ENCODE measurements around the gene ICAM4. TPM values are rescaled to one million over a fixed set of nuclear protein-coding genes. Genes with fewer than 3 reads are reported as not detected.

ICAM4 gene
- total and polyA plus RNA-seq, 9 of the 15 experiments (the other 6 are each of a cell fraction or from before 2014, with no cell fraction given): 14.1 to 86.1 (median 29.6) TPM

- TF ChIP-seq, protein P1, sequence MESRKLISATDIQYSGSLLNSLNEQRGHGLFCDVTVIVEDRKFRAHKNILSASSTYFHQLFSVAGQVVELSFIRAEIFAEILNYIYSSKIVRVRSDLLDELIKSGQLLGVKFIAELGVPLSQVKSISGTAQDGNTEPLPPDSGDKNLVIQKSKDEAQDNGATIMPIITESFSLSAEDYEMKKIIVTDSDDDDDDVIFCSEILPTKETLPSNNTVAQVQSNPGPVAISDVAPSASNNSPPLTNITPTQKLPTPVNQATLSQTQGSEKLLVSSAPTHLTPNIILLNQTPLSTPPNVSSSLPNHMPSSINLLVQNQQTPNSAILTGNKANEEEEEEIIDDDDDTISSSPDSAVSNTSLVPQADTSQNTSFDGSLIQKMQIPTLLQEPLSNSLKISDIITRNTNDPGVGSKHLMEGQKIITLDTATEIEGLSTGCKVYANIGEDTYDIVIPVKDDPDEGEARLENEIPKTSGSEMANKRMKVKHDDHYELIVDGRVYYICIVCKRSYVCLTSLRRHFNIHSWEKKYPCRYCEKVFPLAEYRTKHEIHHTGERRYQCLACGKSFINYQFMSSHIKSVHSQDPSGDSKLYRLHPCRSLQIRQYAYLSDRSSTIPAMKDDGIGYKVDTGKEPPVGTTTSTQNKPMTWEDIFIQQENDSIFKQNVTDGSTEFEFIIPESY (CRISPR knock-in tag; IDR thresholded peaks at IDR 0.05): no peak
- TF ChIP-seq ZNF347 (CRISPR knock-in tag; IDR thresholded peaks at IDR 0.05; ENCODE audit: low read depth): no peak
- TF ChIP-seq, protein P2, sequence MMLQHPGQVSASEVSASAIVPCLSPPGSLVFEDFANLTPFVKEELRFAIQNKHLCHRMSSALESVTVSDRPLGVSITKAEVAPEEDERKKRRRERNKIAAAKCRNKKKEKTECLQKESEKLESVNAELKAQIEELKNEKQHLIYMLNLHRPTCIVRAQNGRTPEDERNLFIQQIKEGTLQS (IDR thresholded peaks at IDR 0.05): no peak
- TF ChIP-seq, protein P2 (CRISPR knock-in tag; conservative IDR thresholded peaks at IDR 0.05): no peak
- no peak for TF ChIP-seq ZNF668 (CRISPR knock-in tag; IDR thresholded peaks at IDR 0.05)
- TF ChIP-seq NR0B1 (IDR thresholded peaks at IDR 0.05; ENCODE audit: partially characterized antibody): no peak
- TF ChIP-seq, protein P3, sequence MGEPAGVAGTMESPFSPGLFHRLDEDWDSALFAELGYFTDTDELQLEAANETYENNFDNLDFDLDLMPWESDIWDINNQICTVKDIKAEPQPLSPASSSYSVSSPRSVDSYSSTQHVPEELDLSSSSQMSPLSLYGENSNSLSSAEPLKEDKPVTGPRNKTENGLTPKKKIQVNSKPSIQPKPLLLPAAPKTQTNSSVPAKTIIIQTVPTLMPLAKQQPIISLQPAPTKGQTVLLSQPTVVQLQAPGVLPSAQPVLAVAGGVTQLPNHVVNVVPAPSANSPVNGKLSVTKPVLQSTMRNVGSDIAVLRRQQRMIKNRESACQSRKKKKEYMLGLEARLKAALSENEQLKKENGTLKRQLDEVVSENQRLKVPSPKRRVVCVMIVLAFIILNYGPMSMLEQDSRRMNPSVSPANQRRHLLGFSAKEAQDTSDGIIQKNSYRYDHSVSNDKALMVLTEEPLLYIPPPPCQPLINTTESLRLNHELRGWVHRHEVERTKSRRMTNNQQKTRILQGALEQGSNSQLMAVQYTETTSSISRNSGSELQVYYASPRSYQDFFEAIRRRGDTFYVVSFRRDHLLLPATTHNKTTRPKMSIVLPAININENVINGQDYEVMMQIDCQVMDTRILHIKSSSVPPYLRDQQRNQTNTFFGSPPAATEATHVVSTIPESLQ (CRISPR knock-in tag; IDR thresholded peaks at IDR 0.05): peak; percentile 36; the same call in 1 of the 2 replicates
- no peak for TF ChIP-seq ZNF445 (CRISPR knock-in tag; IDR thresholded peaks at IDR 0.05; ENCODE audit: low read depth)
- no peak for TF ChIP-seq PPARD (CRISPR knock-in tag; IDR thresholded peaks at IDR 0.05)
- TF ChIP-seq, protein P4, sequence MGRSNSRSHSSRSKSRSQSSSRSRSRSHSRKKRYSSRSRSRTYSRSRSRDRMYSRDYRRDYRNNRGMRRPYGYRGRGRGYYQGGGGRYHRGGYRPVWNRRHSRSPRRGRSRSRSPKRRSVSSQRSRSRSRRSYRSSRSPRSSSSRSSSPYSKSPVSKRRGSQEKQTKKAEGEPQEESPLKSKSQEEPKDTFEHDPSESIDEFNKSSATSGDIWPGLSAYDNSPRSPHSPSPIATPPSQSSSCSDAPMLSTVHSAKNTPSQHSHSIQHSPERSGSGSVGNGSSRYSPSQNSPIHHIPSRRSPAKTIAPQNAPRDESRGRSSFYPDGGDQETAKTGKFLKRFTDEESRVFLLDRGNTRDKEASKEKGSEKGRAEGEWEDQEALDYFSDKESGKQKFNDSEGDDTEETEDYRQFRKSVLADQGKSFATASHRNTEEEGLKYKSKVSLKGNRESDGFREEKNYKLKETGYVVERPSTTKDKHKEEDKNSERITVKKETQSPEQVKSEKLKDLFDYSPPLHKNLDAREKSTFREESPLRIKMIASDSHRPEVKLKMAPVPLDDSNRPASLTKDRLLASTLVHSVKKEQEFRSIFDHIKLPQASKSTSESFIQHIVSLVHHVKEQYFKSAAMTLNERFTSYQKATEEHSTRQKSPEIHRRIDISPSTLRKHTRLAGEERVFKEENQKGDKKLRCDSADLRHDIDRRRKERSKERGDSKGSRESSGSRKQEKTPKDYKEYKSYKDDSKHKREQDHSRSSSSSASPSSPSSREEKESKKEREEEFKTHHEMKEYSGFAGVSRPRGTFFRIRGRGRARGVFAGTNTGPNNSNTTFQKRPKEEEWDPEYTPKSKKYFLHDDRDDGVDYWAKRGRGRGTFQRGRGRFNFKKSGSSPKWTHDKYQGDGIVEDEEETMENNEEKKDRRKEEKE (IDR thresholded peaks at IDR 0.05; ENCODE audit: borderline replicate concordance in 1 of 2, control insufficient read depth in 1 of 2, low read depth in 2 of 2, low read length in 1 of 2): no peak
- TF ChIP-seq POLR2AphosphoS2 (IDR thresholded peaks at IDR 0.05; ENCODE audit: low read length): 0 out of 2 replicates have a peak, but pooled peaks have one; percentile 19
- no peak for TF ChIP-seq ZMIZ1 (IDR thresholded peaks at IDR 0.05; ENCODE audit: low read depth in 2 of 2, low read length in 2 of 2)
Measured at GRCh38 chr19:10288662-10289166, 2.0 kb downstream of the ICAM4 start (continued).
